ENCODE measurements around the gene PNMA1.

The PNMA1 gene

DNA sequence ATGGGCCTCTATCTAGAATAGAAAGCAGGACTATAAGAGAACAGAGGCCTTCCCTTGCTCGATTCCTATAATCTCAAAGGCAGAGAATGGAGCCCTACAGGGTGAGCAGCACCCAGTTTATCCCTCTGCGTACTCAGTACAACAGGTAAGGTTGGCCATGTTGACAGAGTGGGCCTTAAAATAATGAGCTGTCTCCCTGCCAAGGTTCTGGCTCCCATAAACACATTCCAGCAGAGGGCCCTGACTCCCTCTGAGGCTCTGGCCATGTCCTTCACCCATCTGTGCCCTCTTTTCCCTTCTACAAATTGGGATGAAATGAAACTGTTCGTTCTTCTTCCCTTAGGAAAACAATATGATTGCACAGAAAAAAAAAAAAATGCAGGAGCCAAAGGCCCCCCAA lies 16.9 kb upstream of the PNMA1 start:
- no peak for DNase-seq (ENCODE audit: low read depth)
- H3K4me3 ChIP-seq (ENCODE audit: control insufficient read depth, low read depth, low read length): no peak overlapping the region
- TF ChIP-seq, protein P1, sequence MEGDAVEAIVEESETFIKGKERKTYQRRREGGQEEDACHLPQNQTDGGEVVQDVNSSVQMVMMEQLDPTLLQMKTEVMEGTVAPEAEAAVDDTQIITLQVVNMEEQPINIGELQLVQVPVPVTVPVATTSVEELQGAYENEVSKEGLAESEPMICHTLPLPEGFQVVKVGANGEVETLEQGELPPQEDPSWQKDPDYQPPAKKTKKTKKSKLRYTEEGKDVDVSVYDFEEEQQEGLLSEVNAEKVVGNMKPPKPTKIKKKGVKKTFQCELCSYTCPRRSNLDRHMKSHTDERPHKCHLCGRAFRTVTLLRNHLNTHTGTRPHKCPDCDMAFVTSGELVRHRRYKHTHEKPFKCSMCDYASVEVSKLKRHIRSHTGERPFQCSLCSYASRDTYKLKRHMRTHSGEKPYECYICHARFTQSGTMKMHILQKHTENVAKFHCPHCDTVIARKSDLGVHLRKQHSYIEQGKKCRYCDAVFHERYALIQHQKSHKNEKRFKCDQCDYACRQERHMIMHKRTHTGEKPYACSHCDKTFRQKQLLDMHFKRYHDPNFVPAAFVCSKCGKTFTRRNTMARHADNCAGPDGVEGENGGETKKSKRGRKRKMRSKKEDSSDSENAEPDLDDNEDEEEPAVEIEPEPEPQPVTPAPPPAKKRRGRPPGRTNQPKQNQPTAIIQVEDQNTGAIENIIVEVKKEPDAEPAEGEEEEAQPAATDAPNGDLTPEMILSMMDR (conservative IDR thresholded peaks at IDR 0.05; ENCODE audit: control insufficient read depth, insufficient read depth, low read depth, low read length): no peak

DNA sequence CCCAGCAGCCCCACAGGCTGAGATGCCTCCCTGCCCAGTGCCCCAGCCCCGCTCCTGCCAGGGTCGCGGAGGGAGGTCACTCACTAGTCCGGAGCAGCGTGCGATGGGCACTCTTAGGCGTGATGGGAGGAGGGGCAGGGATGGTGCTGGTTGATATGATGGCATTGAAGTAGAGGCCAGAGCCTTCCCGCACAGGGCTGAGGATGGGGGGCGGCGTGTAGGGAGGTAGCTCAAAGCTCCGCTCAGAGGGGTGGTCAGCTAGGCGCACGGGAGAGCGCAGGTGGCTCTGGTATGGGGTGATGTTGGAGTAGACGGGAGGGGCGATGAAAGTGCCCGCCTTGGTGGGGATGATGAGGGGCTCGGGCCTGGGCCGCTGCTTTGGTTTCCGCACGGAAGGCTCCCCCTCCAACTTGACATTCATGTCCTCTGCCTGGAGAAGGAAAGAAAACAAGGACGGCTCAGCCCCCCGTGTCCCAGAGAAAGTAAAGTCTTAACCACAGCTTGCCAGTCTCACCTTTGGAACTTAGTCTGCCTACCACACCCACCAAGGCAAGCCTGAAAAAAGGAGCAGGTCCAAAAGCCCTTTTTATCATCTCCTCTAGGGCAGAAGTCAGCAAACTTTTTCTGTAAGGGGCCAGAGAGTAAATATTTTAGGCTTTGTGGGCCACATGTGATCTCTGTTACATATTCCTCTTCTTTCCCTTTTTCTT lies 15.5 kb upstream of the PNMA1 start:
- TF ChIP-seq, protein P1 (conservative IDR thresholded peaks at IDR 0.05; ENCODE audit: control insufficient read depth, insufficient read depth, low read depth, low read length): no peak
- H3K4me3 ChIP-seq (ENCODE audit: control insufficient read depth, low read depth, low read length): no peak overlapping the region
- no peak for DNase-seq (ENCODE audit: low read depth)

DNA sequence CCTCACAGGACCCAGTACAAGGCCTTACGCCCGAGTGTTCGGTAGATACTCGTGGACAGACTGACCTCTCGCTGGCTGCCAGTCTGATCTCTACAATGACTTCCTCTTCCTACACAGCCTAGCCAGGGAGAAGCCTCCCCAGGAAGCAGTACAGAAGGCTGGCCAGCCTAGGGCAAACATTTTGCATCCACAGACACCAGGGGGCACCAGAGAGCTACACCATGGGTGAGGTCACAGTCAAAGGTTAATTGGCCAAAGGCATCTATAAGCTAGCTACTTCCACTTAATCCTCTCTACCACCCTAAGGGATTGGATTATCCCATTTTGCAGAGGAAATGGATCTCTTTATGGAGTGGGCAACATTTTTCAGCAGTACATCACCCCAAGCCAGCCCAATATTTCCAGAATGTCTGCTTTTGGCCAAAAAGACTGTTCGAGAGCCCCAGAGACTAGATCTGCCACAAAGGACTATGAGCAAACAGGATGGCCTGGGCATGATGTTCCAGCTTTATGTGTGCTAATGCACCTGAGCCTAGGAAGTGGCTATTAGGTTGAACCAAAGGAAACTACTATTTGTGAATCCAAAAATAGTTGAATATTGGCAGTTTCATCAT lies 14.6 kb upstream of the PNMA1 start:
- H3K4me3 ChIP-seq (ENCODE audit: control insufficient read depth, low read depth, low read length): no peak overlapping the region
- peak; percentile 84 for DNase-seq (ENCODE audit: low read depth)

DNA sequence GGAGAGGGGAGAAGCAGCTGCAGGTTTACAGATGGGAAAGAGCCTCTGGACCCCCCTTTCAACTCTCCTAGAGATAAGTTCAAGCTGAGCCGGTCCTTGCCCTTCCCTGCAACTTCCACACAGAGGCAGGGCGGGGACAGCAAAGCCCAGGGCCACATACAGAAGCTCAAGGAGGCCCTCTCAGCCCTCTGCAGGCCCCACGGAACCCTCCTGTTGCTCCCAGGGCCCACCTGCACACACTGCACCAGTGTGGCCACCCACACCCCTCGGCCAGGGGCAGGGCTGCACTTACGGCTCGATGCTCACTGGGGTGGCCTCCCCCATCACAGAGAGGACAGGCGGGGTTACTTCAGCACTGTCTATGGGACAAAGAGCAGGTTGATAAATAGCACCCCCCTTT lies 13.0 kb upstream of the PNMA1 start:
- TF ChIP-seq, protein P1 (conservative IDR thresholded peaks at IDR 0.05; ENCODE audit: control insufficient read depth, insufficient read depth, low read depth, low read length): no peak
- DNase-seq (ENCODE audit: low read depth): no peak
- no peak overlapping the region for H3K4me3 ChIP-seq (ENCODE audit: control insufficient read depth, low read depth, low read length)

More for the DNA sequence above, 14.6 kb upstream of the PNMA1 start:
- TF ChIP-seq, protein P1 (conservative IDR thresholded peaks at IDR 0.05; ENCODE audit: control insufficient read depth, insufficient read depth, low read depth, low read length): peak; percentile 97

DNA sequence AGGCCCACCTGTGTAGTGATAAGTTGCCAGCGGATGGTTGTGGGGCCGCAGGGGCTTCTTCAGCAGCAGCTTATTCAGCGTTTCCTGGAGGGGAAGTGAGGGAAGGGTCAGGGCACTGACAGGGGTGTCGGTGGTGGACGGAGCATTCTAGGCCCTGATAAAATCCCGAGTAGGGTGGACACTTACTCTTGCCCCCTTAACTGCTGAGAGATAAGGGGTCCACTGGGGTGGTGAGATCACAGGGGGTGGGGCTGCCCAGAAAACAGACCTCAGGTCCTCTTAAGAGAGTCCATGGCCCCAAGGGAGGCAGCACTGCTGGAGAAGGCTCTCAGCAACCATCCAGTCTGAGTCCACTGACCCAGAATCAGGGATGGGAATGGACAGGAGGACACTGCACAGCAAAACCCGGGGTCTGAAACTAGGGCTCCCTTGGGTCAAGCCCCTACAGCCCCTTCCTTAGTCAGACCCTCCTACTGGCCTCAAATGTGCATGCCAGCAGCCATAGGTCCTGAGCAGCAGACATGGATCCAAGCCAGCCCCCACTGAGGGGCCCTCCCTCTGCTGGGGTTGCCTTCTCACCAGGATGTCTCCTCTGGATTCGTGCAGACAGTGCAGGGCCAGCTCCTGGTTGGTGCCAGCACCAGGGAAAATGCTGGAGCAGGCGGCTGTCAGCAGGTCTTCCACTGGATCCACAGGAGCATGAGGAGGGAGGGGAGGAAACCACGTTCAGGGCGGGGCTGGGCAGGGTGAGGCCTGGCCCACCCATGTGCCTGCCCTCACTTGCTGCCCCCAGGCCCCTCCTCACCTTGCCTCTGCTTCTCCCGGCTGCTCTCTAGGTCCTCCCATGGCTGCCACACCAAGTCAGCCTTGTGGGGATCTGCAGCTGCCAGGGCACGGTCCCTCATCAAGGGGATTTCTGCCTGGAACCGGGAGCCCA lies 12.1 kb upstream of the PNMA1 start:
- no peak for DNase-seq (ENCODE audit: low read depth)
- H3K4me3 ChIP-seq (ENCODE audit: control insufficient read depth, low read depth, low read length): no peak overlapping the region
- TF ChIP-seq, protein P1 (conservative IDR thresholded peaks at IDR 0.05; ENCODE audit: control insufficient read depth, insufficient read depth, low read depth, low read length): no peak

DNA sequence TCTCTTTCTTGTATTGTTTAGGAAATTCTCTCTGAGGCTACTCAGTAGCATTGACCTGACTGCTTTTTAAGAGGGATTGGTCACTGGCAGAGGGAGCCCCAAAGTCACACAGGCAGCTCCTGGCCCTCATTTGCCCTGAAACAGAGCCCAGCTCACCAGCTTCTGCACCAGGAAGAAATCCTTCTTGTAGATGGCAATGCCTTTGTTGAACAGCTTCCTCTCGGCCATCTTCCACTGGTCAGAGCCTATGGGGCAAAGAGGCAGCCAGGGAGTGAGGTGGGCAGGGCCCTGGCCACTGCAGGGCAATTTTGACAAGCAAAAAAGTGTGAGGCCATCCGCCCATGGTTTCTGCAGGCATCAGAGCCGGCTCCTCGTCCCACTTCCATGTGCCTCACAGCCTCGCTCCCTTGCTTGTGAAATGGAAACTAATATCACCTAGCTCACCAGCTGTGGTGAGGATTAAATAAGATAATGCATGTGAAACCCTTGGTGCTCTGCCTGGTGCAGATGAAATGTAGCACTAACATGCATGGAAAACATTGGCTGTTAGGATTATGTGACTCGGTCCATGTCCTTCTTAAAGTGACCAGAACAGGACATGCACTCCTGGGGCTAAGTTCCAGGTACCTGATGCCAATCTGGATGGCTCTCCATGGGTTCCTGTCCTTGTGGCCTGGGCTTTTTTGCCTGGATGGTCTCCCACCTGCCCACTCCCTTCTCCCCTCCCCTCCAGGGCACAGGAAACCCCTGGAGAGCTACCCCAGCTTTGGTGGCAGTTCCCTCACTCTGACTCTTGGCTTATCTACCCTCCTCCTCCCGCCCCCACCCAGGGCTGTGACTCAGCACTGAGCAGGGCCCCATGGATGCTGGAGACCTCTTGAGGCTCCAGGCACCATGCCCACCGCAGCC lies 11.2 kb upstream of the PNMA1 start:
- no peak overlapping the region for H3K4me3 ChIP-seq (ENCODE audit: control insufficient read depth, low read depth, low read length)
- DNase-seq (ENCODE audit: low read depth): peak; percentile 65
- TF ChIP-seq, protein P1 (conservative IDR thresholded peaks at IDR 0.05; ENCODE audit: control insufficient read depth, insufficient read depth, low read depth, low read length): no peak
